ENCODE data around the gene FSTL5.

- no peak for TF ChIP-seq SIN3A (IDR thresholded peaks at IDR 0.05; ENCODE audit: borderline replicate concordance, insufficient read depth, low read length)
- TF ChIP-seq, protein P1, sequence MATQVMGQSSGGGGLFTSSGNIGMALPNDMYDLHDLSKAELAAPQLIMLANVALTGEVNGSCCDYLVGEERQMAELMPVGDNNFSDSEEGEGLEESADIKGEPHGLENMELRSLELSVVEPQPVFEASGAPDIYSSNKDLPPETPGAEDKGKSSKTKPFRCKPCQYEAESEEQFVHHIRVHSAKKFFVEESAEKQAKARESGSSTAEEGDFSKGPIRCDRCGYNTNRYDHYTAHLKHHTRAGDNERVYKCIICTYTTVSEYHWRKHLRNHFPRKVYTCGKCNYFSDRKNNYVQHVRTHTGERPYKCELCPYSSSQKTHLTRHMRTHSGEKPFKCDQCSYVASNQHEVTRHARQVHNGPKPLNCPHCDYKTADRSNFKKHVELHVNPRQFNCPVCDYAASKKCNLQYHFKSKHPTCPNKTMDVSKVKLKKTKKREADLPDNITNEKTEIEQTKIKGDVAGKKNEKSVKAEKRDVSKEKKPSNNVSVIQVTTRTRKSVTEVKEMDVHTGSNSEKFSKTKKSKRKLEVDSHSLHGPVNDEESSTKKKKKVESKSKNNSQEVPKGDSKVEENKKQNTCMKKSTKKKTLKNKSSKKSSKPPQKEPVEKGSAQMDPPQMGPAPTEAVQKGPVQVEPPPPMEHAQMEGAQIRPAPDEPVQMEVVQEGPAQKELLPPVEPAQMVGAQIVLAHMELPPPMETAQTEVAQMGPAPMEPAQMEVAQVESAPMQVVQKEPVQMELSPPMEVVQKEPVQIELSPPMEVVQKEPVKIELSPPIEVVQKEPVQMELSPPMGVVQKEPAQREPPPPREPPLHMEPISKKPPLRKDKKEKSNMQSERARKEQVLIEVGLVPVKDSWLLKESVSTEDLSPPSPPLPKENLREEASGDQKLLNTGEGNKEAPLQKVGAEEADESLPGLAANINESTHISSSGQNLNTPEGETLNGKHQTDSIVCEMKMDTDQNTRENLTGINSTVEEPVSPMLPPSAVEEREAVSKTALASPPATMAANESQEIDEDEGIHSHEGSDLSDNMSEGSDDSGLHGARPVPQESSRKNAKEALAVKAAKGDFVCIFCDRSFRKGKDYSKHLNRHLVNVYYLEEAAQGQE (IDR thresholded peaks at IDR 0.05; ENCODE audit: insufficient read depth in 1 of 2, low read depth in 2 of 2, low read length in 2 of 2), result no peak
Measured at GRCh38 chr4:161894493-161895167, 269.2 kb downstream of the FSTL5 start.
